Left ventricle myocardium inferior (tissue), 1 donor: ENCODE results near the gene PSPH. TPM values are rescaled to one million over a fixed set of nuclear protein-coding genes. Genes with fewer than 3 reads are reported as not detected.
"Not testable (repeated sequence)": the region's sequence is repeated elsewhere in the genome, so short reads cannot be mapped to it uniquely, and the experiment has no call there.

Experiments used
- DNase-seq: peaks from one replicate; pipeline ENCODE4 v3.0.0-alpha.2; 2020
- H3K27ac ChIP-seq: fragments of 200-600 bp; replicated peaks from 2 replicates; pipeline ENCODE4 v1.8.0; 2021
- H3K27me3 ChIP-seq: fragments of 200-600 bp; 2 replicates; pipeline ENCODE4 v1.8.0; 2021; ENCODE audit warnings: low read depth
- H3K36me3 ChIP-seq: fragments of 200-600 bp; 2 replicates; pipeline ENCODE4 v1.8.0; 2021
- H3K4me1 ChIP-seq: fragments of 200-600 bp; 2 replicates; pipeline ENCODE4 v1.8.0; 2021
- H3K4me3 ChIP-seq: fragments of 200-600 bp; 2 replicates; pipeline ENCODE4 v1.8.0; 2021; ENCODE audit warnings: mild to moderate bottlenecking, moderate library complexity
- H3K9me3 ChIP-seq: fragments of 200-600 bp; replicated peaks from 2 replicates; pipeline ENCODE4 v1.8.0; 2021
- intact Hi-C: fragments of 100-400 bp; cut with micrococcal nuclease; formaldehyde crosslinking; loops from one replicate; pipeline ENCODE4 v1.11.0; 2022
- total RNA-seq: library from RNA; stranded (reverse); fragmentation: NEBNext Ultra II Directional; extraction: Animal tissue kit (Norgen Biotek cat#: 25700); gene quantifications from one replicate; pipeline ENCODE4 v1.2.1, GENCODE V29; 2021
- TF ChIP-seq, protein P1 (sequence below): fragments of 200-600 bp; IDR thresholded peaks from 2 replicates; pipeline ENCODE4 v1.8.0; 2021; ENCODE audit warnings: antibody characterized with exemption, mild to moderate bottlenecking, borderline replicate concordance
- donor health status: DM: no; HTN: yes; CAD: no; lungs with severe emphysema.

PSPH gene
- total RNA-seq, 1 donor from 2014 or later, result 12.9 TPM

DNA sequence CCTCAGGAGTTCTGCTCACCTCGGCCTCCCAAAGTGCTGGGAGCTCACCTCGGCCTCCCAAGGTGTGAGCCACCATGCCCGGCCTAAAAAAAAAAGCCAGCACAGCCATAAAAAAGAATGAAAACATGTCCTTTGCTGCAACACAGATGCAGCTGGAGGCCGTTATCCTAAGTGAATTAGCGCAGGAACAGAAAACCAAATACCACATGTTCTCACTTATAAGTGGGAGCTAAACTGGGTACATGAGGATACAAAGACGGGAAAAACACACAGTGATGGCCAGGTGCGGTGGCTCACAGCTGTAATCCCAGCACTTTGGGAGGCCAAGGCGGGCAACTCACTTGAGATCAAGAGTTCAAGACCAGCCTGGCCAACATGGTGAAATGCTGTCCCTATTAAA lies 20.9 kb downstream of the PSPH start:
- H3K4me1 ChIP-seq, result peaks cover 15% of the 10 kb centered on the region
- H3K9me3 ChIP-seq, result no peaks in the 10 kb centered on the region
- intact Hi-C loops, result no loop called here
- TF ChIP-seq, protein P1, sequence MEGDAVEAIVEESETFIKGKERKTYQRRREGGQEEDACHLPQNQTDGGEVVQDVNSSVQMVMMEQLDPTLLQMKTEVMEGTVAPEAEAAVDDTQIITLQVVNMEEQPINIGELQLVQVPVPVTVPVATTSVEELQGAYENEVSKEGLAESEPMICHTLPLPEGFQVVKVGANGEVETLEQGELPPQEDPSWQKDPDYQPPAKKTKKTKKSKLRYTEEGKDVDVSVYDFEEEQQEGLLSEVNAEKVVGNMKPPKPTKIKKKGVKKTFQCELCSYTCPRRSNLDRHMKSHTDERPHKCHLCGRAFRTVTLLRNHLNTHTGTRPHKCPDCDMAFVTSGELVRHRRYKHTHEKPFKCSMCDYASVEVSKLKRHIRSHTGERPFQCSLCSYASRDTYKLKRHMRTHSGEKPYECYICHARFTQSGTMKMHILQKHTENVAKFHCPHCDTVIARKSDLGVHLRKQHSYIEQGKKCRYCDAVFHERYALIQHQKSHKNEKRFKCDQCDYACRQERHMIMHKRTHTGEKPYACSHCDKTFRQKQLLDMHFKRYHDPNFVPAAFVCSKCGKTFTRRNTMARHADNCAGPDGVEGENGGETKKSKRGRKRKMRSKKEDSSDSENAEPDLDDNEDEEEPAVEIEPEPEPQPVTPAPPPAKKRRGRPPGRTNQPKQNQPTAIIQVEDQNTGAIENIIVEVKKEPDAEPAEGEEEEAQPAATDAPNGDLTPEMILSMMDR, result no peak
- no peak overlapping the region for H3K27ac ChIP-seq
- no peak overlapping the region for H3K4me3 ChIP-seq
- no peaks in the 10 kb centered on the region for H3K27me3 ChIP-seq
- DNase-seq, result no peak
- H3K36me3 ChIP-seq, result peaks cover 11% of the 10 kb centered on the region

DNA sequence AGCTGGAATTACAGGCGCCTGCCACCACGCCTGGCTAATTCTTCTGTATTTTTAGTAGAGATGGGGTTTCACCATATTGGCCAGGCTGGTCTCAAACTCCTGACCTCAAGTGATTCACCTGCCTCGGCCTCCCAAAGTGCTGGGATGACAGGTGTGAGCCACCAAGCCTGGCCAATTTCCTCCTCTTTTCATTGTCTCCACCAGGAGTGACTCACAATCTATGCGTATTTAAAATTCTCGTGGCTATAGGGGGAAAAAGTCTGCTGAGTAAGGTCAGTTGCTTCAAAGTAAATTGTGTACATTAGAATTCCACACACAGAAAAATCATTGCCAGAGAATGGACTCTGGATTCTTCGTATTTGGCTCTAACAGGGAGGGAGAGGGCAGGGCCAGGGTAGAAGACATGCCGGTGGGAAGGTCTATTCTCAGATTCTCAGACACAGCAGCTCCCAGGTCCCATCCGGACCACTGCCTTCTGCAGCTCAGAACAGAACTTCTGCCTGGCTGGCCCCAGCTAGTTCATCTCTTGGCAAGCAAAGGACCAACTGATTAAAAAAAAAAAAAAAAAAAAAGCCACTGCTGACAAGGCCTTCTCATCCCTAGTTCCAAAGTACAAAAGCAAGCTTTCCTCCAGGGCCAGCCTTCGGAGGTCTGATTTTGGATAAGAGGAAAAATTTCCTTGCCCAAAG lies 22.2 kb downstream of the PSPH start:
- no peaks in the 10 kb centered on the region for H3K9me3 ChIP-seq
- H3K36me3 ChIP-seq, result peaks cover 11% of the 10 kb centered on the region
- H3K4me1 ChIP-seq, result peaks cover 10% of the 10 kb centered on the region
- no peak overlapping the region for H3K27ac ChIP-seq
- H3K4me3 ChIP-seq, result no peak overlapping the region
- no peaks in the 10 kb centered on the region for H3K27me3 ChIP-seq
- TF ChIP-seq, protein P1, result no peak
- no peak for DNase-seq
- intact Hi-C loops, result no loop called here

DNA sequence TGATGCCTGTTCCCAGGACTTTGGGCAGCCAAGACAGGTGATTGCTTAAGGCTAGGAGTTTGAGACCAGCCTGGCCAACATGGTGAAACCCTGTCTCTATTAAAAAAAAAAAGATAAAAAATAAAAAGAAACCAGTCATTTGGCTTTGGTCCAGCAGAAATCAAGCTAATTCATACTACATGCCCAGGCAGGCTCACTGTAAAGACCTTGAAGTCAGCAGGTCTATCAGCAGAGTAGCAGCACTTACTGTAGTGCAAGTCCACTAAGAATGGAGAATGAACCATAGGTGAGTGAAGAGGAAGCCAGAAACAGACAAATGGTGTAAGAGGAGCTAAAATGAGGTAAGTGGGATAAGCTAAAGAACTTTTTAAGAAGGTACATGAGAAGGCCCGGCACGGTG lies 24.7 kb downstream of the PSPH start:
- intact Hi-C loops, result no loop called here
- no peak overlapping the region for H3K4me3 ChIP-seq
- peaks cover 11% of the 10 kb centered on the region for H3K36me3 ChIP-seq
- DNase-seq, result no peak
- H3K27ac ChIP-seq, result no peak overlapping the region
- no peaks in the 10 kb centered on the region for H3K9me3 ChIP-seq
- H3K27me3 ChIP-seq, result no peaks in the 10 kb centered on the region
- TF ChIP-seq, protein P1, result no peak
- peaks cover 6% of the 10 kb centered on the region for H3K4me1 ChIP-seq

DNA sequence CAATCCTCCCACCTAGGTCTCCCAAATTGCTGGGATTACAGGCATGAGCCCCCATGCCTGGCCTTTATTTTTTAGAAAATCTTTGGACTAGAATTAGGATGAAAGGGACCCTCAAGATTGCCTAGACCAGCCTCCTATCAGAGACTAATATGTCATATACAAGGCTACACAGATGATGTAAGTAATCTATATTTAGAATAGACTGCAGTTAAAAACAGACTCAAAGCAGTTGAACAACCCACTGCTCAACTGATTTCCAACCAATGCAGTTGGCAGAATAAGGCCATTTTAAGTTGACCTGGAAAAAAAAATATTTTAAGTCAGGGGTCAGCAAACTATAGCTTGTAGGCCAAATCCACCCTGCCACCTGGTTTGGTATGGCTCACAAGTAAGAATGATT lies 27.7 kb downstream of the PSPH start:
- Histone ChIP-seq H3K36me3 (peaks cover 26% of the 10 kb centered on the region), H3K27ac (no peak overlapping the region), H3K4me1 (peaks cover 6% of the 10 kb centered on the region), H3K9me3 (no peaks in the 10 kb centered on the region), H3K4me3 (no peak overlapping the region), H3K27me3 (no peaks in the 10 kb centered on the region)
- intact Hi-C loops, result no loop called here
- DNase-seq, result no peak
- TF ChIP-seq, protein P1, result no peak

DNA sequence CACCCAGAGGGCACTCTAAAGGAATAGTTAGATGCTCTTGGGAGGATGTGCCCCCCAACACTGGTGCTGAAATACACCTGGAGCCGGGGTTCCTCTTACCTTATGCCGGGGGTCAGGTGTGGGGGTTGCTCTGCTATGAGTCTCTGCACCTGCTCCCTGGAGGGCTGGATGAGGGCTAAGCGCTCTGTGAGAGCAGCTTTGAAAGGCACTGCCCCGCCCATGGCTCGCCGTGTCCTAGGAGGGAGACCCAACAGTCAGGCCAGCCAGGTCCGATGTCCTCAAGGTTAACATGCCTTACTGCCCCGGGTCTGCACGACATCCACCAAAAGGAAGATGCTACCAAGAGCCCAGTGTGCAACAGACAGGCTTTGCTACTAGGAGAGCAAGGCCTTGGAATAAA lies 31.7 kb downstream of the PSPH start:
- Histone ChIP-seq H3K27ac (no peak overlapping the region), H3K27me3 (no peaks in the 10 kb centered on the region), H3K36me3 (peaks cover 31% of the 10 kb centered on the region), H3K9me3 (no peaks in the 10 kb centered on the region), H3K4me3 (no peak overlapping the region), H3K4me1 (peaks cover 6% of the 10 kb centered on the region)
- TF ChIP-seq, protein P1, result no peak
- intact Hi-C loops, result no loop called here
- DNase-seq, result no peak

DNA sequence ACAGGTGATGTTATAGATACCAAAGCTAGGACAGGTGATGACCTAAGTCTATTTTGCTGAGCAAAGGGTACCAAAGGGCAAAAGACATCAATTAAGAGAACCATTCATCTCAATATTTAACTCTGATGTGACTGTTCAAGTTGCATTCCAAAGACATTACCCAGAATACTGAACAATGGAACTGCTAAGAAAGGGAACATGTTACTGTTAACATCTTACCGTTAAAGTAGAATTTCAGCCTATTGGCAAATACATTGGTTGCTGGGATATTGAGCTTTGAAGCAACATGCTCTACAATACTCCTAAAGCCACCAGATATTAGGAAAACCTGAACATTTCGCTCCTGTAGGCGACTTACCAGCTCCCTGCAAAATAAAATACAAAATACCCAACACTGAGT lies 34.2 kb downstream of the PSPH start:
- H3K27ac ChIP-seq, H3K27me3 ChIP-seq, H3K4me1 ChIP-seq, intact Hi-C loops, H3K9me3 ChIP-seq, H3K4me3 ChIP-seq, DNase-seq: not testable (repeated sequence)
- peaks cover 44% of the 10 kb centered on the region for H3K36me3 ChIP-seq
